Upper lobe of left lung (tissue), 4 donors: Measurements from ENCODE around the gene MLC1.

Source experiments
- POLR2A ChIP-seq, 4 donors: fragments of 450-650 bp; IDR thresholded peaks; one replicate each; pipeline ENCODE4 v1.5.1; 2016 to 2017; ENCODE audit warnings: antibody characterized with exemption in 4 of 4, mild to moderate bottlenecking in 2 of 4
- TF ChIP-seq, protein P1 (sequence below), 6 experiments: fragments of 450-650 bp in 4 of 6; fragments of 200-600 bp in 2 of 6; sonication (generic) in 2 of 6; IDR thresholded peaks; one replicate each; pipeline ENCODE4 v1.5.1; 2016 to 2019; ENCODE audit warnings: antibody characterized with exemption in 6 of 6

DNA sequence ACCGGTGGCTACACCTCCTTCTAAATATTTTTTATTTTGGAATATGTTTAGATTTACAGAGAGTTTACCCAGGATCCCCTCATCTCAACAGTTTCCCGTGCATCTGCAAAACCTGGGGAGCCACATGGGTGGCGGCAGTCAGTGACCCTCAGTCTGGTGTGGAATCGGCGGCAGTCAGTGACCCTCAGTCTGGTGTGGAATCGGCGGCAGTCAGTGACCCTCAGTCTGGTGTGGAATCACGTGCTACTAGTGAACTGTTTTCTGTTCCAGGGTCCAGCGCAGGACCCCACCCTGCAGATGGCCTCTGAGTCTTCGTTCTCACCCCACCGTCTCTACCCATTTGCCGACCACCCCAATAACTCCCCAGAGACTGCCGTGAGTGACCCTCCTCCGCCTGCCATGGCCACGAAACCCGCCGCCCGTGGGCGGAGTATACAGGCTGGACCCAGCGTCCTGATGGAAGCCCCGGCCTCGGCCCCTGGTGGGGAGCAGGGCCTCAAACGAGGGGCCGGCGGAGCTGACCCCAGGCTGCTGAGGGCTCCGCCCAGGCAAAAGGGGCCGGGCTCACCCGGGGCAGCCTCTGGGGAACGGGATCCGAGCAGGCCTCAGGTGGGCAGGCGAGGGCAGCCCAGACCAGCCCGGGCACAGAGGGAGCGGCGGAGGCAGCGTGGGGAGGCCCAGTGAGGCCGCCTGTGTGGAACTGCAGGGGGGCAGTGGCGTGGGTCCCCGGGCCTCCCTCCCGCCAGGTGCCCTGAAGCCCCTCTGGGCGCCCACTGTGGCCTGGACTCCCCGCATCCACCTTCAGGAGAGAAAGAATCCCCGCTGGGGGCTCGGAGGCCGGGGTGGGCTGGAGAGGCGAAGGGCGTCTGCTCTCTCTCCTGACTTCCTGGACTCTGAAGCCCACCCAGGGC, 75.2 kb downstream of the MLC1 start:
- TF ChIP-seq, protein P1, sequence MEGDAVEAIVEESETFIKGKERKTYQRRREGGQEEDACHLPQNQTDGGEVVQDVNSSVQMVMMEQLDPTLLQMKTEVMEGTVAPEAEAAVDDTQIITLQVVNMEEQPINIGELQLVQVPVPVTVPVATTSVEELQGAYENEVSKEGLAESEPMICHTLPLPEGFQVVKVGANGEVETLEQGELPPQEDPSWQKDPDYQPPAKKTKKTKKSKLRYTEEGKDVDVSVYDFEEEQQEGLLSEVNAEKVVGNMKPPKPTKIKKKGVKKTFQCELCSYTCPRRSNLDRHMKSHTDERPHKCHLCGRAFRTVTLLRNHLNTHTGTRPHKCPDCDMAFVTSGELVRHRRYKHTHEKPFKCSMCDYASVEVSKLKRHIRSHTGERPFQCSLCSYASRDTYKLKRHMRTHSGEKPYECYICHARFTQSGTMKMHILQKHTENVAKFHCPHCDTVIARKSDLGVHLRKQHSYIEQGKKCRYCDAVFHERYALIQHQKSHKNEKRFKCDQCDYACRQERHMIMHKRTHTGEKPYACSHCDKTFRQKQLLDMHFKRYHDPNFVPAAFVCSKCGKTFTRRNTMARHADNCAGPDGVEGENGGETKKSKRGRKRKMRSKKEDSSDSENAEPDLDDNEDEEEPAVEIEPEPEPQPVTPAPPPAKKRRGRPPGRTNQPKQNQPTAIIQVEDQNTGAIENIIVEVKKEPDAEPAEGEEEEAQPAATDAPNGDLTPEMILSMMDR (IDR thresholded peaks at IDR 0.05), result no peak
- no peak for TF ChIP-seq POLR2A (IDR thresholded peaks at IDR 0.05)
